ENCODE data around the gene SCGB1A1.

DNA sequence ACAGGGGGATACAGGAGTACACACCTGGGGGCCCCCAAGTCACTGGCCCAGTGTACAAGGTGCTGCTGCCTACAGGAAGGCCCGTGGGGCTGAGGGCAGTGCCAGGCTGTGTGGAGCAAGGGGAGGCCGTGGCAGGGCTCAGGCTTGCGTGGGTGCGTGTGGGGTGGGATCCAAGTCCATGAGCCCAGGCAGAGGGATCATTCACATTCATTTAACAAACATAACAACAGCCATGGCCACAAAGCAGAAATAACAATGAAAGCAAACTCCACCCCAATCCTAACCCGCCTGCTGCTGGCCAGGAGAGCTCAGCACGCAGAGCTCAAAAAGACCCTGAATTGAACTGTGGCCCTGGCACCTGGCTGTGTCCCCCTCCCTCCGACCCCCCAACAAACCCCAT is 17.0 kb upstream of the SCGB1A1 start:
- TF ChIP-seq POLR2A (IDR thresholded peaks at IDR 0.05), result no peak
- TF ChIP-seq CTCF (IDR thresholded peaks at IDR 0.05), result no peak
- TF ChIP-seq EP300 (IDR thresholded peaks at IDR 0.05), result no peak
- TF ChIP-seq POLR2AphosphoS5 (IDR thresholded peaks at IDR 0.05), result no peak

Measured in sigmoid colon (tissue), 4 donors.